Neural progenitor cell (in vitro differentiated cells): Measurements from ENCODE around the gene C2orf15. TPM values are rescaled to one million over a fixed set of nuclear protein-coding genes. Genes with fewer than 3 reads are reported as not detected.

Experiments used
- DNase-seq: peaks from one replicate; pipeline ENCODE4 v3.0.0-alpha.2; 2016; ENCODE audit warnings: low spot score
- H2AFZ ChIP-seq: fragments of 200-600 bp; sonication (generic); replicated peaks from 2 replicates; pipeline ENCODE4 v1.6.1; 2016; ENCODE audit warnings: antibody characterized with exemption
- H3F3A ChIP-seq: fragments of 200-600 bp; sonication (generic); 2 replicates; pipeline ENCODE4 v1.6.1; 2016; ENCODE audit warnings: antibody characterized with exemption, low read depth
- H3K27ac ChIP-seq: fragments of 200-600 bp; sonication (generic); 2 replicates; pipeline ENCODE4 v1.5.1; 2016; ENCODE audit warnings: mild to moderate bottlenecking
- H3K27me3 ChIP-seq: fragments of 200-600 bp; sonication (generic); 2 replicates; pipeline ENCODE4 v1.6.1; 2016; ENCODE audit warnings: mild to moderate bottlenecking, moderate library complexity
- H3K36me3 ChIP-seq: fragments of 200-600 bp; sonication (generic); 2 replicates; pipeline ENCODE4 v1.5.1; 2016
- H3K4me1 ChIP-seq: fragments of 200-600 bp; sonication (generic); 2 replicates; pipeline ENCODE4 v1.6.1; 2016; ENCODE audit warnings: mixed run types
- H3K4me2 ChIP-seq: fragments of 200-600 bp; sonication (generic); 2 replicates; pipeline ENCODE4 v1.6.1; 2016
- H3K4me3 ChIP-seq: fragments of 200-600 bp; sonication (generic); 2 replicates; pipeline ENCODE4 v1.5.1; 2016
- H3K79me2 ChIP-seq: fragments of 200-600 bp; sonication (generic); 2 replicates; pipeline ENCODE4 v1.6.1; 2016; ENCODE audit warnings: low read depth
- H3K9ac ChIP-seq: fragments of 200-600 bp; sonication (generic); 2 replicates; pipeline ENCODE4 v1.6.1; 2016
- H3K9me3 ChIP-seq: fragments of 200-600 bp; sonication (generic); 2 replicates; pipeline ENCODE4 v1.5.1; 2016; ENCODE audit warnings: low read depth
- H4K20me1 ChIP-seq: fragments of 200-600 bp; sonication (generic); 2 replicates; pipeline ENCODE4 v1.6.1; 2016; ENCODE audit warnings: low read depth
- H3K27ac Mint-ChIP-seq: 3 replicates; pipeline ENCODE4 v1.8.0; 2021; ENCODE audit warnings: mixed read lengths
- H3K27me3 Mint-ChIP-seq: 2 replicates; pipeline ENCODE4 v1.8.0; 2022; ENCODE audit warnings: low read depth, mild to moderate bottlenecking, inconsistent platforms, moderate library complexity, mixed read lengths; ENCODE audit not compliant: insufficient read depth
- H3K36me3 Mint-ChIP-seq: 3 replicates; pipeline ENCODE4 v1.8.0; 2021; ENCODE audit warnings: mixed read lengths
- H3K4me1 Mint-ChIP-seq: 3 replicates; pipeline ENCODE4 v1.8.0; 2021; ENCODE audit warnings: mixed read lengths
- H3K4me3 Mint-ChIP-seq: 3 replicates; pipeline ENCODE4 v1.8.0; 2021; ENCODE audit warnings: mild to moderate bottlenecking, moderate library complexity, mixed read lengths
- H3K9me3 Mint-ChIP-seq: 3 replicates; pipeline ENCODE4 v1.8.0; 2020; ENCODE audit warnings: mixed read lengths
- CTCF ChIP-seq: fragments of 200-600 bp; sonication (generic); IDR thresholded peaks from 2 replicates; pipeline ENCODE4 v1.5.1; 2017; ENCODE audit warnings: antibody characterized with exemption, mild to moderate bottlenecking
- EZH2 ChIP-seq: fragments of 200-600 bp; sonication (generic); IDR thresholded peaks from 2 replicates; pipeline ENCODE4 v1.6.1; 2017; ENCODE audit warnings: antibody characterized with exemption, mild to moderate bottlenecking, moderate library complexity
- EZH2phosphoT487 ChIP-seq: fragments of 200-600 bp; sonication (generic); IDR thresholded peaks from 2 replicates; pipeline ENCODE4 v1.6.1; 2017; ENCODE audit warnings: antibody characterized with exemption
- total RNA-seq: library from RNA; depleted of rRNA; stranded (reverse); fragments of >200 nt; gene quantifications from 2 replicates; pipeline ENCODE4 v1.2.3, GENCODE V29; 2015; ENCODE audit warnings: low replicate concordance

Gene C2orf15
- total RNA-seq, 1 donor from 2014 or later: 5.8 TPM

DNA sequence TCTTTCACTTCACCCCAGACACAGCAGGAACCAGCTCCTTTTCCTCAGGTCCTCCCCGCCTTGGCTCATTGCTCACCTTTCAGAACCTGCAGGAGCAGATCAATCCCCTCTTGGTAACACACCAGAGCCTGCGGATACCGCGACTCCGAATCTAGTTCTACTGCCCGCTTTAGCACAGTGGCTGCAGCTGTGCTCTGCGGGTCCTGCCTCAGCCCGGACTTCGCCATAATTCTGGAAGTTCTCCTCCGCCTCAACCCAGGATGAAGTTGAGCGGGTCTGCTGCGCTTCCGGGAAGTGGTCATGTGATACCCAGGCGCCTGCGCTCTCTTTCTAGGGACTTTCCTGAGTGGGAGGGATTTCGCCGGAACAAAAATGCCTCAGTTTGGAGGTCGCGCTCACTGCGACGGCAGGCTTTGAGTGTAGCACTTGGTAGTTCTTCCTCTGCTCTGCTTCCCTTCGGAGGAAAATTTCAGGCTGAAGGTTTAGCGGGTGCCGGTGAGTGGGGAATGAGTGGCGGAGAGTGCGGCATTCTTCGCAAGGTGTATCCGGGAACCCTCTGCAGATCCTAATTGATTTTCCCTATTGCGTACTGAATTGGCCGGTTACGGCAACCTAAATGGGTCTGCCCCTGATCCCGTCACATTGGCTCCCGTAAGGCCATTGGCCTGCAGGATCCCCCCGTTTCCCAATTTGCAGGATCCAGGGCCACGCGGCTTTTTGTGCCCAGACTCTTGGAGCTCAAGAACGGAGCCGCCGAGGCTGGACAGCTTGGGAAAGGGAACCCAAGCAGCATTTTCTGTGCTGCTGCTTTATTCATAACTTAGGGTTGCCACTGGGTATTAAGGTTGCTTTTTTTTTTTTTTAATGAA is 39.5 kb downstream of the C2orf15 start, which contains the start of the genes MITD1 and MRPL30:
Gene MITD1 (minus strand): TSS at position 304 of the 869 bp plus-strand sequence. CDS start 77 bp downstream, at position 227.
Gene MRPL30 (plus strand): TSS at position 430 of the 869 bp plus-strand sequence. CDS start 5,020 bp downstream, outside the sequence.
- no peaks in the 10 kb centered on the region for H3K36me3 Mint-ChIP-seq
- H3K79me2 ChIP-seq: peaks cover 75% of the 10 kb centered on the region

GRCh38 chr2:99181624-99182000 is 40.1 kb downstream of the C2orf15 start:
- H3F3A ChIP-seq: peaks cover 12% of the 10 kb centered on the region
- H3K27me3 Mint-ChIP-seq: no peaks in the 10 kb centered on the region
- no peak overlapping the region for H2AFZ ChIP-seq

More for the DNA sequence above, 39.5 kb downstream of the C2orf15 start, which contains the start of the genes MITD1 and MRPL30:
- peak within 1 kb of the TSS; percentile 68 for H3K27ac ChIP-seq
- H3K9me3 ChIP-seq: no peaks in the 10 kb centered on the region
- Mint-ChIP-seq H3K27ac (peak within 1 kb of the TSS; percentile 96), H3K27me3 (no peaks in the 10 kb centered on the region), H3K9me3 (no peaks in the 10 kb centered on the region), H3K4me3 (peak within 1 kb of the TSS; percentile 100), H3K4me1 (peaks cover 25% of the 10 kb centered on the region)
- H2AFZ ChIP-seq: peak within 1 kb of the TSS; percentile 93
- H4K20me1 ChIP-seq: peaks cover 4% of the 10 kb centered on the region
- H3K4me1 ChIP-seq: peaks cover 15% of the 10 kb centered on the region
- H3K4me3 ChIP-seq: peak within 1 kb of the TSS; percentile 88
- H3K4me2 ChIP-seq: peak within 1 kb of the TSS; percentile 87
- H3K36me3 ChIP-seq: no peaks in the 10 kb centered on the region
- TF ChIP-seq CTCF: no peak
- TF ChIP-seq EZH2: no peak
- no peak for TF ChIP-seq EZH2phosphoT487
- H3K27me3 ChIP-seq: no peaks in the 10 kb centered on the region
- H3K9ac ChIP-seq: peak within 1 kb of the TSS; percentile 73
- DNase-seq: peak; percentile 95
- peaks cover 12% of the 10 kb centered on the region for H3F3A ChIP-seq

GRCh38 chr2:99183025-99183424 is 41.5 kb downstream of the C2orf15 start:
- Histone ChIP-seq H2AFZ (no peak overlapping the region), H3K79me2 (peaks cover 94% of the 10 kb centered on the region), H3K9me3 (no peaks in the 10 kb centered on the region), H3K9ac (no peak overlapping the region), H3K36me3 (no peaks in the 10 kb centered on the region), H3K4me2 (peak overlapping the region; percentile 87), H3K4me3 (peak overlapping the region; percentile 88), H3K4me1 (peaks cover 15% of the 10 kb centered on the region), H4K20me1 (peaks cover 14% of the 10 kb centered on the region), H3K27me3 (no peaks in the 10 kb centered on the region), H3F3A (peaks cover 12% of the 10 kb centered on the region), H3K27ac (no peak overlapping the region)
- peaks cover 2% of the 10 kb centered on the region for H3K36me3 Mint-ChIP-seq
- H3K4me3 Mint-ChIP-seq: peak overlapping the region; percentile 100
- no peak for DNase-seq
- H3K9me3 Mint-ChIP-seq: no peaks in the 10 kb centered on the region
- H3K27me3 Mint-ChIP-seq: no peaks in the 10 kb centered on the region
- peaks cover 25% of the 10 kb centered on the region for H3K4me1 Mint-ChIP-seq
- TF ChIP-seq EZH2phosphoT487: no peak
- TF ChIP-seq EZH2: no peak
- TF ChIP-seq CTCF: no peak
- no peak overlapping the region for H3K27ac Mint-ChIP-seq

More at GRCh38 chr2:99181624-99182000, 40.1 kb downstream of the C2orf15 start:
- Histone ChIP-seq H3K27ac (peak overlapping the region; percentile 68), H3K9ac (peak overlapping the region; percentile 73), H3K9me3 (no peaks in the 10 kb centered on the region), H3K4me3 (peak overlapping the region; percentile 88), H3K4me1 (peaks cover 15% of the 10 kb centered on the region), H3K4me2 (peak overlapping the region; percentile 87), H3K27me3 (no peaks in the 10 kb centered on the region), H3K36me3 (no peaks in the 10 kb centered on the region), H4K20me1 (peaks cover 5% of the 10 kb centered on the region), H3K79me2 (peaks cover 82% of the 10 kb centered on the region)
- peaks cover 25% of the 10 kb centered on the region for H3K4me1 Mint-ChIP-seq
- peak overlapping the region; percentile 100 for H3K4me3 Mint-ChIP-seq
- TF ChIP-seq EZH2phosphoT487: no peak
- no peak for TF ChIP-seq CTCF
- no peak for TF ChIP-seq EZH2
- no peaks in the 10 kb centered on the region for H3K9me3 Mint-ChIP-seq
- H3K36me3 Mint-ChIP-seq: no peaks in the 10 kb centered on the region
- DNase-seq: peak; percentile 27
- H3K27ac Mint-ChIP-seq: peak overlapping the region; percentile 82
